Left lung (tissue), 10 donors: Measurements from ENCODE around the gene CHORDC1. TPM values are rescaled to one million over a fixed set of nuclear protein-coding genes. Genes with fewer than 3 reads are reported as not detected.
"Not testable (repeated sequence)": the region's sequence is repeated elsewhere in the genome, so short reads cannot be mapped to it uniquely, and the experiment has no call there.

ENCODE experiments used
- ATAC-seq: fragments of 200-7000 bp; cut with Tn5 transposase; one replicate; pipeline ENCODE4 v1.9.1; 2020; ENCODE audit warnings: moderate library complexity
- DNase-seq, 4 donors: peaks; one replicate each; pipeline ENCODE4 v3.0.0-alpha.2; 2013 to 2020
- H3K27ac ChIP-seq, 2 donors: fragments of 200-600 bp; sonication (generic) in 1 of 2; one replicate each; pipeline versions ENCODE4 v1.5.0 to v1.8.0; 2020 to 2021
- H3K27me3 ChIP-seq, 2 donors: fragments of 200-600 bp; sonication (generic) in 1 of 2; one replicate each; pipeline versions ENCODE4 v1.5.0 to v1.8.0; 2020 to 2021
- H3K36me3 ChIP-seq, 2 donors: fragments of 200-600 bp; sonication (generic) in 1 of 2; one replicate each; pipeline versions ENCODE4 v1.5.0 to v1.8.0; 2020 to 2021
- H3K4me1 ChIP-seq, 2 donors: fragments of 200-600 bp; one replicate each; pipeline ENCODE4 v1.8.0; 2021
- H3K4me3 ChIP-seq, 2 donors: fragments of 200-600 bp; sonication (generic) in 1 of 2; one replicate each; pipeline versions ENCODE4 v1.5.0 to v1.8.0; 2020 to 2021; ENCODE audit warnings: mild to moderate bottlenecking in 1 of 2
- H3K9me3 ChIP-seq, 2 donors: fragments of 200-600 bp; sonication (generic) in 1 of 2; one replicate each; pipeline versions ENCODE4 v1.5.0 to v1.8.0; 2020 to 2021
- CTCF ChIP-seq, 2 donors: fragments of 200-600 bp; sonication (generic) in 1 of 2; IDR thresholded peaks; one replicate each; pipeline versions ENCODE4 v1.5.0 to v1.8.0; 2021; ENCODE audit warnings: antibody characterized with exemption in 2 of 2
- intact Hi-C, 2 donors: fragments of 100-400 bp; cut with DNase I; formaldehyde crosslinking; loops; one replicate each; pipeline versions ENCODE4 v1.11.2 to v1.14.2; 2022
- polyA plus RNA-seq, 6 donors: library from polyadenylated mRNA; unstranded; fragments of 120-200 nt; gene quantifications; one replicate each; pipeline ENCODE4 v1.2.1, GENCODE V29; 2013; ENCODE audit not compliant: insufficient read length in 6 of 6
- total RNA-seq, 2 donors: library from RNA; stranded (reverse); fragmentation: NEBNext Ultra II Directional; extraction: Animal tissue kit (Norgen Biotek cat#: 25700); gene quantifications; one replicate each; pipeline ENCODE4 v1.2.1, GENCODE V29; 2021
- donor health status: DM: no; HTN: yes; CAD: no.
- donor health status: DM: no; HTN: no; CAD: no.

CHORDC1 gene
- total and polyA plus RNA-seq, 8 donors = 26.6 to 66.4 (median 52.5) TPM

- Histone ChIP-seq H3K27ac (no peak overlapping the region), H3K9me3 (no peaks in the 10 kb centered on the region), H3K36me3 (peaks cover 0 to 11% of the 10 kb centered on the region in 2 donors), H3K4me3 (no peak overlapping the region), H3K27me3 (no peaks in the 10 kb centered on the region), H3K4me1 (peaks cover 20 to 45% of the 10 kb centered on the region in 2 donors)
- intact Hi-C loops = no loop called here
- DNase-seq (no peak), ATAC-seq (no peak)
- TF ChIP-seq CTCF (IDR thresholded peaks at IDR 0.05) = no peak
These were observed 3.4 kb downstream of the CHORDC1 start for GRCh38 chr11:90219438-90219837.

DNA sequence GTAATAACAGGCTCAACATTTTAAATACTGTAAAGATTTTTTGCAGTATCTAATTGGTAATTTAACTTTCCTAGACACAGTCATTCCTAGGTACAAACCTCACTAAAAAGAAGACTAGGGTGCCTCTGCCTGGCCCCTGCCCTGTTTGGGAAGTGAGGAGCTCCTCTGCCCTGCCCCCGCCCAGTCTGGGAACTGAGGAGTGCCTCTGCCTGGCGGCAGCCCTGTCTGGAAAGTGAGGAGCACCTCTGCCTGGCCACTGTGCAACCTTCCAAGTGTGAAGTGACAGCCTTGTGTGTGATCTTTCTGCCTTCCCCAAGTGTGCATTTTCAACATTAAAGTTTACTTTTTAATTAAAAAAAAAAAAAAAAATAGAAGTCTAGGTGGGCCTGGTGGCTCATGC, 4.2 kb downstream of the CHORDC1 start:
- DNase-seq = peak in 1 of 4 donors; percentile 62
- no peaks in the 10 kb centered on the region for H3K27me3 ChIP-seq
- ATAC-seq = no peak
- intact Hi-C loops = no loop called here
- peaks cover 15 to 40% of the 10 kb centered on the region in 2 donors for H3K4me1 ChIP-seq
- peaks cover 0 to 16% of the 10 kb centered on the region in 2 donors for H3K36me3 ChIP-seq
- H3K4me3 ChIP-seq = no peak overlapping the region
- no peak overlapping the region for H3K27ac ChIP-seq
- no peaks in the 10 kb centered on the region for H3K9me3 ChIP-seq
- TF ChIP-seq CTCF (IDR thresholded peaks at IDR 0.05) = no peak

DNA sequence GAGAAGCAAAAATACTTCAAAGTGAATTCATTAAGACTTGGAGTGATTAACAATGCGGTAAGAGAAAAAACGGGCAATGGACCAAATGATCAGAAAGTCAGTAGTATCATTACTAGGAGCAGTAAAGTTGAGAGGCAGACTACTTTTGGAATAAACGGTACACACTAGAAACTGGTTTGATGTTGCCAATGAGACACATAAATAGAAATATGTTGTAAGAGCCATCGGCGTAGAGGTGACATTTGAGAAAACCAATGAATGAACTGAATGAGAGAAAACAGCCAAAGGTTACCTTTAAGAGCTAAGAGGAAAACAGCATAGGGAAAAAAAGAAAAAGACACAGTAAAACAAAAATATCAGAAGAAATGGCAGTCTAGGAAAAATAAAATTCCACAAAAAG, 6.2 kb downstream of the CHORDC1 start:
- Histone ChIP-seq H3K36me3 (peaks cover 0 to 36% of the 10 kb centered on the region in 2 donors), H3K4me3 (no peak overlapping the region), H3K9me3 (no peaks in the 10 kb centered on the region), H3K27ac (no peak overlapping the region), H3K4me1 (peaks cover 12 to 35% of the 10 kb centered on the region in 2 donors), H3K27me3 (no peaks in the 10 kb centered on the region)
- no peak for ATAC-seq
- no peak for TF ChIP-seq CTCF (IDR thresholded peaks at IDR 0.05)
- no peak for DNase-seq
- intact Hi-C loops = no loop called here

DNA sequence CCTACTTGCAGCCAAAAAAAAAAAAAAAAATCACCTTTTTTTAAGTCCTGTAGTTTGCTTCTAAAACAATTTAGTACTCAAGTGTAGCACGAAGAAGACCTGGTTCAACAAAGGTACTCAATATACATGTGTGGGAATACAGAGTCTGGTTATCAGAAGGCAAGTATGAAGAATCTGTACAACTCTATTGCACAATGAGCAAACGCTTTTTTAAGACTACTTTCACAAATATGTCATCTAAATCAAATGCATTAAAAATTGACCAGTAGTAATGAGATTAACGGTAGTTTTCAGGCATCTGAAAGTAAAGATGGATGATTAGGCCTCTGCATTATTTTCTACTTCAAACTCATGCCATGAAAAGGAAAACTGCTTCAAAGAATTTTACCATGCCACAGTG, 9.5 kb downstream of the CHORDC1 start:
- DNase-seq = no peak
- Histone ChIP-seq H3K4me3 (no peak overlapping the region), H3K9me3 (no peaks in the 10 kb centered on the region), H3K4me1 (peaks cover 0 to 3% of the 10 kb centered on the region in 2 donors), H3K27ac (no peak overlapping the region), H3K27me3 (no peaks in the 10 kb centered on the region), H3K36me3 (peaks cover 5 to 67% of the 10 kb centered on the region in 2 donors)
- TF ChIP-seq CTCF (IDR thresholded peaks at IDR 0.05) = no peak
- intact Hi-C loops = no loop called here
- no peak for ATAC-seq

DNA sequence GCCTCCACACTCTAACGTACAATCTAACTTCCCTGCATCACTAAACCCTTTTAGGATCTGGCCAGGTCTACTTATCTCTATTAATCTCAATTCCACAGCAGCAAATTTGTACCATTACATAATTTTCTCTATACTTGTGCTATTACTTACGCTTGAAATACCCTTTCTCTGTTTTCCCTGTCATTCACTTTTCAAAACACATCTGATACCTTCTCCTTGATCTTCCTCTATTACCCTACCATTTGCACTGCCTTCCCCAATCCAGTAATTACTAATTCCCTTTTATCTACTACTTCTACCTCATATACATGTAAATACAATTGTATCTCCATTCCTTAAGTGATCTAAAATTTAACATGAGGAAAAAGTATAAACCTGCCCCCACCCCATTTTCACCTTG, 14.0 kb downstream of the CHORDC1 start:
- no peak overlapping the region for H3K27ac ChIP-seq
- ATAC-seq = no peak
- H3K4me3 ChIP-seq = no peak overlapping the region
- no peaks in the 10 kb centered on the region for H3K4me1 ChIP-seq
- peaks cover 5 to 87% of the 10 kb centered on the region in 2 donors for H3K36me3 ChIP-seq
- intact Hi-C loops = no loop called here
- no peaks in the 10 kb centered on the region for H3K27me3 ChIP-seq
- H3K9me3 ChIP-seq = no peaks in the 10 kb centered on the region
- no peak for DNase-seq
- TF ChIP-seq CTCF (IDR thresholded peaks at IDR 0.05) = no peak

DNA sequence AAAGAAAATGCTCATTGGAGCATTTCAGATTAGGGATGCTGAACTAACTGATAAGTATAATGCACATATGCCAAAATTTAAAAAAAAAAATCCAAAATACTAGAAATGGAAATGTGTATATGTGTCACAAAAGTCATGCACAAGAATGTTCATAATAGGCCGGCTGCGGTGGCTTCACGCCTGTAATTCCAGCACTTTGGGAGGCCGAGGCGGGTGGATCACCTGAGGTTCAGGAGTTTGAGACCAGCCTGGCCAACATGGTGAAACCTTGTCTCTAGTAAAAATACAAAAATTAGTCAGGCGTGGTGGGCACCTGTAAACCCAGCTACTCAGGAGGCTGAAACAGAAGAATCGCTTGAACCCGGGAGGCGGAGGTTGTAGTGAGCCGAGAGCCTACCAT, 14.9 kb downstream of the CHORDC1 start:
- H3K27me3 ChIP-seq, ATAC-seq, H3K4me1 ChIP-seq, H3K4me3 ChIP-seq, intact Hi-C loops, DNase-seq, H3K27ac ChIP-seq, H3K9me3 ChIP-seq: not testable (repeated sequence)
- peaks cover 5 to 87% of the 10 kb centered on the region in 2 donors for H3K36me3 ChIP-seq
